ENCODE data around the gene CACNG4.

DNA sequence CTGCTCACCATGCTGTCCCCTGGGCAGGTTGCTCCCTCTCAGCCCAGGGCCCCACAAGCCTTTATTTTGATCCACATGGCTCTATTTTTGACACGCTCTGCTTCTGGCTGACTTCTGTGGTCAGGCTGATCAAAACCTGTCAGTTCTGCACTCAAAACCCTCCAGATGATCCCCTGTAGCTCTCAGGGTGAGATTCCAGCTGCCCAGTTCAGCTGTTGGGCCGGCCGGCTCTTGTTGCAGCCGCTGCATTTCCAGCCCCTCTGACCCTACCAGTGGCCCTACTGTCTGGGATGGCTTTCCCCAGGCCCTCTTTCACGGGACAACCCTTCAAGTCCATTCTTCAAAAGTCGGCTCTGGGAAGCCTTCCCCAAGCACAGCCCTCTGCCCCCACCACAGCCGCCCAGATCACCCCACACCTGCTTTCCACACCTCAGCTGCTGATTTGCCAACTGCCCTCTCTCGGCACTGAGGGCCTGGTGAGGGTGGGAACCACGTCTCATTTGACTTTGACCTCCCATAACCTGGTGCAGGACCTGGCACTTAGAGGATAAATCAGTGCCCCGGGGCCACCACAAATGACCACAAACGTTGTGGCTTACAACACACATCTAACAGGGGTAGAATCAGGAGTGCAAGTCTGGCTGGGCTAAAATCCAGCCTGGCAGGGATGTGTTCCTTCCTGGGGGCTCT lies 16.3 kb upstream of the CACNG4 start:
- TF ChIP-seq CTCF (IDR thresholded peaks at IDR 0.05): no peak
- no peak for TF ChIP-seq EP300 (IDR thresholded peaks at IDR 0.05; ENCODE audit: low read depth)
- no peak for TF ChIP-seq POLR2AphosphoS5 (IDR thresholded peaks at IDR 0.05)
- TF ChIP-seq POLR2A (IDR thresholded peaks at IDR 0.05): no peak
